Esophagus squamous epithelium (tissue), 4 donors: ENCODE results near the gene RELL1.

Experiments used
- POLR2A ChIP-seq, 4 donors: fragments of 450-650 bp; IDR thresholded peaks; one replicate each; pipeline ENCODE4 v1.6.1; 2017; ENCODE audit warnings: antibody characterized with exemption in 4 of 4, mild to moderate bottlenecking in 4 of 4, moderate library complexity in 3 of 4
- TF ChIP-seq, protein P1 (sequence below), 6 experiments: fragments of 450-650 bp in 4 of 6; fragments of 200-600 bp in 2 of 6; sonication (generic) in 2 of 6; IDR thresholded peaks; one replicate each; pipeline ENCODE4 v1.5.1; 2016 to 2019; ENCODE audit warnings: antibody characterized with exemption in 6 of 6, mild to moderate bottlenecking in 4 of 6, moderate library complexity in 4 of 6

DNA sequence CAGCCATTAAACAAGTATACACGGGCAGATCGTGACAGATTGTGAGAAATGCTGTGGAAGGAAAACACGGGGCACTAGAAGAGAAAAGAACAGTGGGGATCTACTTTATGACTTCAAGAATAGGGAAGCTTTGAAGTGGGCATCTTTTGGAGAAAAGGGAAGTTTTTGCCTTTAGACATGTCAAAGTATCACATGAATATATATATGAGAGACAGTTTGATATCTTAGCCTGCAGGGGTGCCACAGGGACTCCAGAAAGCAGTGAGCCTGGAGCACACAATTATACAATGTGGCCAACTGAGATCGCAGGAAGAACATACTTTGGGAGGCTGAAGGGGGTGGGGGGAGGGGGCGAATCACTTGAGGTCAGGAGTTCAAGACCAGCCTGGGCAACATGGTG is 35.7 kb downstream of the RELL1 start:
- TF ChIP-seq, protein P1, sequence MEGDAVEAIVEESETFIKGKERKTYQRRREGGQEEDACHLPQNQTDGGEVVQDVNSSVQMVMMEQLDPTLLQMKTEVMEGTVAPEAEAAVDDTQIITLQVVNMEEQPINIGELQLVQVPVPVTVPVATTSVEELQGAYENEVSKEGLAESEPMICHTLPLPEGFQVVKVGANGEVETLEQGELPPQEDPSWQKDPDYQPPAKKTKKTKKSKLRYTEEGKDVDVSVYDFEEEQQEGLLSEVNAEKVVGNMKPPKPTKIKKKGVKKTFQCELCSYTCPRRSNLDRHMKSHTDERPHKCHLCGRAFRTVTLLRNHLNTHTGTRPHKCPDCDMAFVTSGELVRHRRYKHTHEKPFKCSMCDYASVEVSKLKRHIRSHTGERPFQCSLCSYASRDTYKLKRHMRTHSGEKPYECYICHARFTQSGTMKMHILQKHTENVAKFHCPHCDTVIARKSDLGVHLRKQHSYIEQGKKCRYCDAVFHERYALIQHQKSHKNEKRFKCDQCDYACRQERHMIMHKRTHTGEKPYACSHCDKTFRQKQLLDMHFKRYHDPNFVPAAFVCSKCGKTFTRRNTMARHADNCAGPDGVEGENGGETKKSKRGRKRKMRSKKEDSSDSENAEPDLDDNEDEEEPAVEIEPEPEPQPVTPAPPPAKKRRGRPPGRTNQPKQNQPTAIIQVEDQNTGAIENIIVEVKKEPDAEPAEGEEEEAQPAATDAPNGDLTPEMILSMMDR (IDR thresholded peaks at IDR 0.05), result no peak
- no peak for TF ChIP-seq POLR2A (IDR thresholded peaks at IDR 0.05)
